ENCODE measurements around the gene MYRIP.

MYRIP gene

DNA sequence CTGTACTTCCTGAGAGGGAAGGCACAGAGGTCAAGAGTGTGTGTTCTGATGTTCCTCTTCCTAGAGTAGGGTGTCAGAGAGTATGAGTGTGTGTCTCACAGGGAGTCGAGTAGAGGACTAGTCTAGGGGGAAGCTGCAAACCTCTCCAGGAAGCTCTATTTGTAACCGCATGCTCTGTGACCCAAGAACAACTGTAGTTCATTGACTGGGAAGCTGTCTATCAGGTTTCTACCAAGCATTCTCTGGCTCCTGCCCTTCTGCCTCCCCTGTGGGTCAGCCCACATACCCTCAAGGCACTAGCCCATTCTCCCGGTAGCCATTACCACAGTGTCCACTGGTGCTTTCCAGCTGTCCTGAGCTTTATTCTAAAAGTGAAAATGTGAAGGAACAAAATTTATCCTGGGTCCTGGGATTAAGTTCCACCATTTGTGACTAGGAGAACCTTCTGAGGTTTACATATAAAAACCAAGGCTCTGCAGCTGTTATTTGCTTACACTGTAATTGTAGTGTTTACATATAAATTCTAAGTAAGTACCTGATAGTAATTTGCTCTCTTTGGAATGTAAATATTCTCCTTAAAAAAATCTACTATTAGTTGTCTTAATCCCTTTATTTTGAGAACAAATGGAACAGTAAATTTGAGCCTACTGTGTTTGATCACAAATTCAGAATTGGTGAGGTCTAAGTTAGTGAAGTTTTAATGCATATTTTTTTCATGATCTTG, 40.7 kb downstream of the MYRIP start:
- TF ChIP-seq, protein P1, sequence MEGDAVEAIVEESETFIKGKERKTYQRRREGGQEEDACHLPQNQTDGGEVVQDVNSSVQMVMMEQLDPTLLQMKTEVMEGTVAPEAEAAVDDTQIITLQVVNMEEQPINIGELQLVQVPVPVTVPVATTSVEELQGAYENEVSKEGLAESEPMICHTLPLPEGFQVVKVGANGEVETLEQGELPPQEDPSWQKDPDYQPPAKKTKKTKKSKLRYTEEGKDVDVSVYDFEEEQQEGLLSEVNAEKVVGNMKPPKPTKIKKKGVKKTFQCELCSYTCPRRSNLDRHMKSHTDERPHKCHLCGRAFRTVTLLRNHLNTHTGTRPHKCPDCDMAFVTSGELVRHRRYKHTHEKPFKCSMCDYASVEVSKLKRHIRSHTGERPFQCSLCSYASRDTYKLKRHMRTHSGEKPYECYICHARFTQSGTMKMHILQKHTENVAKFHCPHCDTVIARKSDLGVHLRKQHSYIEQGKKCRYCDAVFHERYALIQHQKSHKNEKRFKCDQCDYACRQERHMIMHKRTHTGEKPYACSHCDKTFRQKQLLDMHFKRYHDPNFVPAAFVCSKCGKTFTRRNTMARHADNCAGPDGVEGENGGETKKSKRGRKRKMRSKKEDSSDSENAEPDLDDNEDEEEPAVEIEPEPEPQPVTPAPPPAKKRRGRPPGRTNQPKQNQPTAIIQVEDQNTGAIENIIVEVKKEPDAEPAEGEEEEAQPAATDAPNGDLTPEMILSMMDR (IDR thresholded peaks at IDR 0.05; ENCODE audit: low read depth, low read length, missing control alignments): no peak
- DNase-seq (ENCODE audit: extremely low read depth, low read depth): no peak
- no peak overlapping the region for H3K4me3 ChIP-seq (replicated peaks; ENCODE audit: low read depth, low read length)

DNA sequence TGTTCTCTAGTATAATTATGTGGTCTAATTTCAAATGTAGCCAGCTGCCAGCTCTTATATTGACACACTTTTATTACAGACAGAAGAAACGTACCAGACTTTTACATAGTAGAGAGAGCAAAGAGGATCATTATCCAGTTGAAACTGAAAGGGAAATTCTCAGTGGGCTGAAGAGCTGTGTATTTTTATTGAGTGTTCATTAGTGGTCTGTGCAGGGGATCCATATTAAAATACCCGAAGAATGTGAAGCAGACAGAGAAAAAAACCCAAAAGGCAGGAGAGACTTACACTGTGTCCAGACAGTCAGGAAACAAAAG, 41.3 kb downstream of the MYRIP start:
- TF ChIP-seq, protein P1 (IDR thresholded peaks at IDR 0.05; ENCODE audit: low read depth, low read length, missing control alignments): no peak
- H3K4me3 ChIP-seq (replicated peaks; ENCODE audit: low read depth, low read length): no peak overlapping the region
- DNase-seq (ENCODE audit: extremely low read depth, low read depth): no peak

DNA sequence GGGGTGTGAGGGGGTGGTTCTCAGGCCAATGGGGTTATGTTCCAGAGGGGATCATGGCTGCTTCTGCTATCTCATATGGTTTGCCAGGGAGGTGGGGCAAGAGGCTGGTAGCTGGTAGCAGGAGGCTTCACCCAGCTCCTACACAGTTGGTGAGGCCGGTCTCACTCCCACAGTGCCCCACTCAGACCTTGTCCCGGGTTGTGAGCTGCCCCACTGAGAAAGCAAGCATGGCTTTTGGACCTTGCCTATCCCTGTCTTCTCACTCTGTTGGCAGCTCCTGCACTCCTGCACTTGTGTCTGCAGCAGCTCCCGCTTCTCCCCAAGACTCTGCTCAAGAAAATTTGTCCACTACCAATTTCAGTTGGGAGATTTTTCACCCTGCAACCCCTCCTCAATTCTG, 46.1 kb downstream of the MYRIP start:
- H3K4me3 ChIP-seq (replicated peaks; ENCODE audit: low read depth, low read length): no peak overlapping the region
- DNase-seq (ENCODE audit: extremely low read depth, low read depth): no peak
- TF ChIP-seq, protein P1 (IDR thresholded peaks at IDR 0.05; ENCODE audit: low read depth, low read length, missing control alignments): no peak

DNA sequence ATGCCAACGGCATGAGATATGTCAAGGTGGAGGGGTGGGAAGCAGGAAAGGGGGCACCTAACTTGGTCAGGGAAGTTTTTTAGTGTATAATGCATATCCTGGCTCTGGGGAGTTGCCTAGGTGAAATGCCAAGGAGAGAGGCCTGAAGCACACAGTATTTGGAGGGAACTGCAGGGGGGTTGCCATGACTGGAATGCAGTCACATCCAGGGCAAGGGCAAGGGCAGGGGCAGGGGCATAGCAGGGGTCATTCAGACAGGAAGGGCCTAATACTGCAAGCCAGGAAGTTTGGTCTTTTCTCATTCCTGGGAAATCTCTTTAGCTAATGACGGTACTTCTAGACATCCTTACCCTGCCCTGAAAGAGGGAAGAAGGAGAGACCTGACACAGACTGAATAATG, 60.5 kb downstream of the MYRIP start:
- TF ChIP-seq, protein P1 (IDR thresholded peaks at IDR 0.05; ENCODE audit: low read depth, low read length, missing control alignments): no peak
- no peak for DNase-seq (ENCODE audit: extremely low read depth, low read depth)
- H3K4me3 ChIP-seq (replicated peaks; ENCODE audit: low read depth, low read length): no peak overlapping the region

DNA sequence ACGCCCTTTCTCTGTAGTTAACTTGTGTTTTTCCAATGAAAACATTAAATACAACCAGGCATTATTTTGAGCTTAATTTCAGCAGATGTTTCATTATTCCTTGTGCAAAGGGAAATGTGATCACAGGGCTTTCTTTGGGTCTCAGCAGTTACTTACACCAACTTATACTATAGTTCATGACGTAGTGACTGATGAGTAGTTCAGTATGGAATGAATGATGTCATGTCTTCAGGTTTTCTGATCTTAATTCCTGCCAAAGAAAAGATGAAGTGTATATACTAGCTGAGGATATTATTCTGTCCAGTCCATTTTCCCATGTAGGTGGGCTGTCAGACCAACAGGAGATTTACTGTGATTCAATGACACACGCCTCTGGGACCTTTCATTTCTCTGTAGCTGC, 61.3 kb downstream of the MYRIP start:
- DNase-seq (ENCODE audit: extremely low read depth, low read depth): no peak
- TF ChIP-seq, protein P1 (IDR thresholded peaks at IDR 0.05; ENCODE audit: low read depth, low read length, missing control alignments): no peak
- H3K4me3 ChIP-seq (replicated peaks; ENCODE audit: low read depth, low read length): no peak overlapping the region

DNA sequence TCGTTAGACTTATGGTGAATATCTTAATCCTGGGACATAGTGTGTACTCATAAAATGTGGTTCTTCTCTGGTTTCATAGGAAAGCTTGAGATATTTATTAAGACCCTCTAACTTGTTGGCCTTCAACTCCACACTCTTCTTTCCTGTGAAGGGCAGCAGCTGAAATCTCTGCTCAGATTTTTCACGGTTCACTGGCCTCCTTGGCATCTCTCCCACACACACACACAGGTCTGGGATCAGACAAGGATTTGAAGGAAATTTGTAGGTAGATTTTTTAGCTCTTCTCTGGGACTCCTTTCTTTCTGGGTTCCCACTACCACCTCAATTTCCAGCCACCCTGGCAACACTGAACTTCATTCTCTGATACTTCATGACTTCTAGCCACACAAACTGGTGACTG, 70.2 kb downstream of the MYRIP start:
- TF ChIP-seq, protein P1 (IDR thresholded peaks at IDR 0.05; ENCODE audit: low read depth, low read length, missing control alignments): no peak
- no peak overlapping the region for H3K4me3 ChIP-seq (replicated peaks; ENCODE audit: low read depth, low read length)
- no peak for DNase-seq (ENCODE audit: extremely low read depth, low read depth)

DNA sequence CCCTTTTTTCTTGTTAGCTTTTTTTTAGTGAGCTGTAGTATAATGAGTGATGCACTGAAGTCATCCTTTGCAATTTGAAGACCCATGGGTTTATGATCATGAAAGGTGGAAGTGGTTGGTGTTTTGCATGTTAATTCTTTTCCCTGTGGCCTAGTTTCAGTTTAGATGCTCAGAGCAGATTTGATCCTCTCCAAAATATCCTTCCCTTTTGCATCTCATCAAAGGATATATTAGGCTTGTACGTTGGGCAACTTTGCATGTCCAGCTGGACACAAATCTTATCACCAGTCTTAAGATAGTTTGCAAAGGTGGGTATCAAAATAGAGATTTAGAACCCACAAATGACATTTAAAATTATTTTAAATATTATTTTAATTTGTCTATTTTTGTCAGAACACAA, 72.7 kb downstream of the MYRIP start:
- no peak overlapping the region for H3K4me3 ChIP-seq (replicated peaks; ENCODE audit: low read depth, low read length)
- no peak for DNase-seq (ENCODE audit: extremely low read depth, low read depth)
- TF ChIP-seq, protein P1 (IDR thresholded peaks at IDR 0.05; ENCODE audit: low read depth, low read length, missing control alignments): no peak
